NCI-H524 (cell line): Measurements from ENCODE around the gene PSAT1.

Experiments used
- DNase-seq, 2 experiments: peaks; one replicate each; lab custom pipeline; 2025; lab: John Stamatoyannopoulos, UW

PSAT1 gene

GRCh38 chr9:78292716-78293497, 4.0 kb upstream of the PSAT1 start:
- no peak for DNase-seq

GRCh38 chr9:78294290-78295176, 2.4 kb upstream of the PSAT1 start:
- DNase-seq, result no peak

GRCh38 chr9:78295177-78295575, 1.7 kb upstream of the PSAT1 start:
- no peak for DNase-seq

- DNase-seq, result no peak
These were observed 1.2 kb upstream of the PSAT1 start for GRCh38 chr9:78295731-78296130.

- DNase-seq, result peak in 1 of 2 experiments; percentile 22
These were observed 578 bp upstream of the PSAT1 start for GRCh38 chr9:78296201-78296892.

GRCh38 chr9:78297672-78297961, 692 bp downstream of the PSAT1 start:
- no peak for DNase-seq

GRCh38 chr9:78298046-78298765, 1.3 kb downstream of the PSAT1 start:
- peak in 1 of 2 experiments; percentile 2 for DNase-seq

- DNase-seq, result no peak
These were observed 3.3 kb downstream of the PSAT1 start for GRCh38 chr9:78300209-78300608.

GRCh38 chr9:78301466-78301865, 4.5 kb downstream of the PSAT1 start:
- DNase-seq, result no peak

- DNase-seq, result no peak
These were observed 6.6 kb downstream of the PSAT1 start for GRCh38 chr9:78303377-78304062.

- no peak for DNase-seq
These were observed 7.4 kb downstream of the PSAT1 start for GRCh38 chr9:78304357-78304756.

- DNase-seq, result no peak
These were observed 9.5 kb downstream of the PSAT1 start for GRCh38 chr9:78306222-78307076.

- no peak for DNase-seq
These were observed 10.4 kb downstream of the PSAT1 start for GRCh38 chr9:78307360-78307759.

- DNase-seq, result no peak
These were observed 12.1 kb downstream of the PSAT1 start for GRCh38 chr9:78309066-78309465.

GRCh38 chr9:78311075-78311474, 14.2 kb downstream of the PSAT1 start:
- no peak for DNase-seq

- no peak for DNase-seq
These were observed 15.1 kb downstream of the PSAT1 start for GRCh38 chr9:78311886-78312524.

GRCh38 chr9:78314550-78314949, 17.6 kb downstream of the PSAT1 start:
- DNase-seq, result no peak

GRCh38 chr9:78314953-78315870, 18.3 kb downstream of the PSAT1 start:
- no peak for DNase-seq
